Urothelium cell line (cell line): ENCODE measurements around the gene KPNA2.

Experiments used
- DNase-seq: peaks from one replicate; pipeline ENCODE4 v3.0.0; 2011; ENCODE audit warnings: low spot score, mixed read lengths
- FAIRE-seq: peaks from 2 replicates; lab custom pipeline; 2011; peaks lifted over from hg19 to GRCh38; lab: Jason Lieb, UNC

The KPNA2 gene

GRCh38 chr17:68095205-68095811 is 59.8 kb downstream of the KPNA2 start:
- FAIRE-seq: no peak
- no peak for DNase-seq

- DNase-seq (no peak), FAIRE-seq (no peak)
Observed at GRCh38 chr17:68096111-68096510, 60.6 kb downstream of the KPNA2 start.
